DMS114 treated with DMSO at 0.1 percent for 48 hours (cell line): ENCODE data around the gene ST3GAL4.
"Not testable (repeated sequence)": the region's sequence is repeated elsewhere in the genome, so short reads cannot be mapped to it uniquely, and the experiment has no call there.

Experiments
- DNase-seq: peaks from one replicate; lab custom pipeline; 2025; ENCODE audit not compliant: unreplicated experiment; lab: John Stamatoyannopoulos, UW

The ST3GAL4 gene

DNA sequence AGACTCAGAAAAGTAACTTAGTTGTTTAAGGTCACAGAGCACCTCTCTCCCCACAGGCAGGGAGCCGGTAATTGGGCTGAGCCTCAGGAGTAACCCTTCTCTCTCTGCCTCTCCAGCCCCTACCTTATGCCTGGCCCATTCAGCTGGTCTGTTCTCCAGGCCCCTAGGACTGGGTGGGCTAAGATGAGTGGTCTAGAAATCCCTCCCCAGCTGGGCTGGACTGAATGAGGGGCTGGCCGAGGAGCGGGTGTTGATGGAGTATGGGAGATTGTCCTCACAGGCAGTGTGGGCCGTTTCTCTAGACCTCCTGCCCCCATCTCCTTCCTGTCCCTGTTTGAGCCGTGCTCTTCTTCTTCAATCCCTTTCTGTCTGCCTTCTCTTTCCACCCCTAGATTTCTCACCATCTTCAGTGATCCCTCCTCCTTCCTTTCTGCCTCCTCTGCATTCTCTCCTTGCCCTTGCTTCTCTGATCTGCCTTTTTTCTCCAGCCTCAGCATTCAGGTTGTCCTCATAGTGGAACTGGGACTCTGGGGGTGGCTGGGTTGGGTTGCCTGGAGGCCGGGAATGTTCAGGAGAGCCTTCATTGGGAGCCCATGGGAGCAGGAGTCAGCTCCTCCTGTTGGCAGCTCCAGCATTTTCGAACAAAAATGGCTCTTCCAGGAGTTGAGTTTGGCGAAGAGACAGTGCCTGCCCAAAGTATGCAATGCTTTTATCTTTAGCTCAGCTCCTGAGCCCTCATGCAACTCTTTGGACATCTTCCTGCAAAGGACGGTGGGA is 7.6 kb downstream of the ST3GAL4 start:
- DNase-seq, result no peak

DNA sequence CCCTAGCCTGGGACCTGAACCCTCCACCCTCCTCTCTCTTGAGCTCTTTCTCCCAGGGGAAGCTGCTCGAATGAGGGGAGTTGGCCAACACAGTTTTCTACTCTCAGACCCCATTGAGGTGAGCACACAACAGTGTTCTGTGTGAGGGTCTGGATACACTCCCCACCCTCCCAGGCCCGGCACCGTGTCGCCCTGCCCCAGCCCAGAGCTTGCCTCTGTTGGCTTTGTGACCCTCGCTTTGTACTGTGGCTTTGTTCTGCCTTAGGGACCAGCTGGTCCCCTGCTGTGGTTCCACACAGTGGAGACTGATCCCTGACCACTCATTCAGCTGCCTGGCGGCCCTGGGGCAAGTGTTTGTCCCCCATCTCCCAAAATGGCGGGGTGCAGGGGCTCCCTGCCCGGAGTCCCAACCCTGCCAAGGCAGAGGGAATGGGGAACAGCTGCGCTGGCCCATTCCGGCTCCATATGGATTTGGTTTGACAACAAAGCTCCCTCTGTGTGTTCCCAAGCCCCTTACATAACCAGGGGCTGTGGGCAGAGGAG is 8.3 kb downstream of the ST3GAL4 start:
- DNase-seq, result no peak

DNA sequence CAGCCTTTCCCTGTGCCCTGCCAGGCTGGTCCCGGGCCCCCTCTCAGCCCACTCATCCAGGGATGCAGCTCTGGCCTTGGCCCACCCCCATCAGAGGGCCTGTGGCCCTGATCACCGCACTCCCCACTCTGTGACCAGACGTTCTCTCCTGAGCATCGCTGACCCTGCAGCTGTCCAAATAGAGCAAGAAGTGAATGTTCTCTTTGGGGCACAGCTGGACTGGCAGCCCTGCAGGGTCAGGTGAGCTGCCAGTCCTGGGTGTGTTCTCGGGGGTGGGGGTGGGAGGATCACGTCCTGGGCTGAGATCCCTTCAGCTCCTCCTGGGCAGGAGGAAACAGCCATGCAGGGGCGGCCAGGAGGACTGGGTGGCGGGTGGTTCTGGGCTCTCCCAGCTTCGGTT is 9.2 kb downstream of the ST3GAL4 start:
- not testable (repeated sequence) for DNase-seq

DNA sequence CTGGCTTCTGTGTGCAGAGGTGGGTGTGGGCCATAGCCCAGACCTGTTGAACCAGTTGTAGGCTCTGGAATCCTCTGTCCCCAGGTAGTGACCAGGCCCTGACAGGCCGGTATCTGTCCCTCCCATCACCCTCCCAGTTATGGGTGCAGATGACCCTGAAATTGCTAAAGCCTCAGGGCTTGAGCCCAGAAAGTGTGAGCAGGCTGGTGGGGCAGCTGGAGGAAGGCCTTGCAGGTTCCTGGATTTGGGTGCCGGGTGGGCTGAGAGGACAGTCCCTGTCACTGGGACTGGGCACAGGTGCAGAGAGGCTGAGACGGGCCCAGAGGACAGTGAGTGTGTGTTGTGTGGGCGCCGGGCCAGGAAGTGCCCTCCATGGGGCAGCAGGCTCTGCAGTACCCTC is 10.0 kb downstream of the ST3GAL4 start:
- DNase-seq, result not testable (repeated sequence)

DNA sequence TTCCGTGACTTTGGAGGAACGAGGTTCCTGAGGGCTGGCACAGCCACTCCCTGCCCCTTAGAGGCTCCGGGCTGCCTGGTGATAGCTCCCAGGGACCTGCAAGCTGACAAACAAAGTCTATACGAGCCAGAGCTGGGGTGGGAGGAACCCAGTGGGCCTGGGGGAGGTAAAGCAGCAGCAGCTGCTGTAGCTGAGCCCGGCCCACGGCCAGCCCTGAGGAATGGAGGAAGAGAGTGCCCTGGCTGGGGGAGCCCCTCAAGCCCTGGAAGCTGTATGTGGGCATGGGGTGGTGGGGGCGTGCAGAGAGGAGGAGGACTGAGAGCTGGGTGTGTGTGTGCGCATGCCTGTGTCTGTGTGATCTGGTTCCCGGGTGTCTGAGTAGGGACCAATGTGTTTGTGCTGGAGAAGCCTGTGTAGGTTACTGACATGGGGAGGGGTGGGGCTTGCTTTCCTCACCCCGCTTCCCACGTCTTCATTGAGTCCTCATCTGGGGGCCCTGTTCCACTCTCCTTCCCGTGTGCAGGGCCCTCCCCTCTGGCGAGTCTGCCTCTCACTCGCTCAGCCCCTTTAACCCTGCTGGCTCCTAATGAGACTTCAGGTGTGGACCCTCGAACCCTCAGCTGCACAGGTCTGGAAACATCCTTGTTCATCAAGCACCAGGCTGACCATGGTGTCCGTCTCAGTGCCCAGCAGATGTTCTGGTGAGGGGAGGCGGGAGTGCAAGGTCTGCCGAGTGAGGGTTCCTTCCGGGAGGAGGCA is 10.8 kb downstream of the ST3GAL4 start:
- no peak for DNase-seq

DNA sequence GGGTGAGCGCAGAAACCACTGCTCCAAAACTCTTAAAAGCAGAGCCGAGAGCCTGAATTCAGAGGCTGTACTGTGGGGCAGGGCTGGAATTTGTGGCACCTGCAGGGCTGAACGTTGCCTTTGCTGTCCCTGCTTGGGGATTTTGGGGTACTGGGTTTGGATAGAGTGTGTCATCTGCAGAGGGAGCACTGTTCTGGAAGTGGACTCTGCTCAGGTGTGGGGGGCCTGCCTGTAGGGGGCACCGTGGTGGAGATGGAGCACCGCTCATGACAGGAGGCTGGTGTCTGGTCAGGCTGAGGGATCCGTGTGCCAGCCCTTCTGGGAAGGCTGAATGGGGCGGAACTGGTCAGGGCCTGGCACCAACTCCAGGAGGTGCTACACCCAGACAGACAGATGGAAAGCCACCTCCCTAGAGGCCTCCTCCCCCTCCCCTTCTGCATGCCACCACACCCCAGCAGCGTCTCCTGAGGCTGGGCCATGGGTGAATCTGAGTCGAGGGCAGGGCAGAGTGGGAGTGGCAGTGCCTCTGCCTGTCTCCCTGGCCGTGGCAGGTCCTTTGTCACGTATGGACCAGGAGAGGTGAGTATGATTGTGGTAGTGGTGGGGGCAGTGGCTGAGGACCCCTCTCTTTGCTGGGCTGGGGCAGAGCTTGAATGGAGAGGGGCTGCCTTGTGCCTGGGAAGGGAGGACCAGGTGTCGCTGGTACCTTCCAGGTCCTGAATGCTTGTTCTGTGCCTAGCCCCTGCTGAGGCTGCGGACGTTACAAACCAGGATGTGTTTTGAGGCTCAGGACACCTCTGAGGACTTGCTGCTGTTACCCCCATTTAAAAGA is 11.6 kb downstream of the ST3GAL4 start:
- not testable (repeated sequence) for DNase-seq

DNA sequence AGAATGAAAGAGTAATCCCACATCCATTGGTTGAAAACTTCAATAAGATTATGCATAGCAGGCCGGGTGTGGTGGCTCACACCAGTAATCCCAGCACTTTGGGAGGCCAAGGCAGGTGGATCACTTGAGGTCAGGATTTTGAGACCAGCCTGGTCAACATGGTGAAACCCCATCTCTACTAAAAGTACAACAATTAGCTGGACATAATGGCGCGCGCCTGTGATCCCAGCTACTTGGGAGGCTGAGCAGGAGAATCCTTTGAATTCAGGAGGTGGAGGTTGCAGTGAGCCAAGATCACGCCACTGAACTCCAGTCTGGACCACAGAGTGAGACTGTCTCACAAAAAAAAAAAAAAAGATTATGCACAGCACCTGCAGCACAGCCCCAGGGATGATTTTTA is 12.3 kb downstream of the ST3GAL4 start:
- DNase-seq, result not testable (repeated sequence)

DNA sequence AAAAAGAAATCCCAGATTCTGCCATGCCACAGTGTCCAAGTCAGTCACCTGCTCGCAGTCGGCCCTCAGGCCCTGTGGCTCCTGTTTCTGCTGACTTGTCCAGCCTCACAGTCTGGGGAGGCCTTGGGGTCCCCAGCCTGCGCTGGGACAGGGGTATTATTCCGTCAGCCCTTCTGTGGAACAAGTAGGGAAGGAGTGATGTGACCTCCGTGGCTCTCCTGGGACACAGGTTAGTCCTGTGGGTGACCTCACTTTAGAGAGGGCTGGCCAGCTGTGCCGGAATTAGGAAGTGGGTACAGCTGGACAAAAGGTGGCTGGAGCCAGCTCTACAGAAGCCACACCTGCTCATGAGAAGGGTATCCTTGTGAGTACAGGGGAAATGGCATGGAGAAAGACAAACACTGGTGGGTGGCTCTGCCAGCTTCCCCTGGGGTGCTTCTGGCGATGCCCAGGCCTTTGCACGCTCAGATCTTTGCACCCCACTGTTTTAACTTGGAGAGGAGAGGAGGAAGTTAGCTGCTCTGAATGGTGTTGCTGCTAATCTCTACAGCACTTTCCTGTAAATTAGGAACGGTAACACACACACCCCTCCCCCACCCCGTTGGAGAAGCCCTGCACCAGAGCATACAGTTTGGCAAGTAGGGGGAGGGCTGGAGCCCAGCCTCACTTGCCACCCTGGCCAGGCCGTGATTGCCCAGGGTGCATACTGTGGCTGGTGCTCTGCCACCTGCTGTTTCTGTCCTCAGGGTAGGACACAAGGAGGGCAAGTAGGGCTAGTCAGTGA is 13.0 kb downstream of the ST3GAL4 start:
- not testable (repeated sequence) for DNase-seq

DNA sequence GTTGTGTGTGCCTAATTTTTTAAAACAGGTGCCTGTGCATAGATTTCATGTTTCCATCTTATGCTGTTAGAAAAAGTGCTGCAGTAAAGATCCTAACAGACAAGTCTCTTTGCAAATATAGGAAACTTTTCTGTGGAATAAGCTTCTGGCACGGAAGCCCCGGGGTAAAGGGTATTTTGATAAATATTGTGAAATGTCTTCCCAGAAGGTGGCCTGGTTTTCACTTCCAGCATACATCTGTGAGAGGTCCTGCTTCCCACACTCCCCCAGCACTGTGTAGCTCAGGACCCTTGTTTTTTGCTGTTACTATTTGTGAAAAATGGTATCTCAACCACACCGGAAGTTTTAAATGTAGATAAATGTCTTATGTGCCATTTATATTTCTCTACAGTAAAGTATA is 14.5 kb downstream of the ST3GAL4 start:
- DNase-seq, result no peak

DNA sequence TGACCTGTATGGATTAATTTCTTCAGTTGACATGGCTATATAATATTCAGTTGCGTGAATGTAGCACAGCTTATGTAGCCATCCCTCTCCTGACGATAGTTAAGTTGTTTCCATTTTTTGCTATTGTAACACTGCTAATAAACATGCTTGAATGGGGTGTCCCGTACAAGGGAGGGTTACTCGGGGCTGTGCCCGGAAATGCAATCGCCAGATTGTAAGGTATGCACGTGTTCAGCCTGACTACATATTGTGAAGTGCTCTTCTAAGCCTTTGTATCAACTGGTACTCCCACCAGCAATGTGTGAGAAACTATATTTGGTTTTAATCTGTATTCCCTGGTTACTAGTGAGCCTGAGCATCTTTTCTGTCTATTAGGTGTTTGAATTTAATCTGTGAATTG is 16.1 kb downstream of the ST3GAL4 start:
- no peak for DNase-seq

DNA sequence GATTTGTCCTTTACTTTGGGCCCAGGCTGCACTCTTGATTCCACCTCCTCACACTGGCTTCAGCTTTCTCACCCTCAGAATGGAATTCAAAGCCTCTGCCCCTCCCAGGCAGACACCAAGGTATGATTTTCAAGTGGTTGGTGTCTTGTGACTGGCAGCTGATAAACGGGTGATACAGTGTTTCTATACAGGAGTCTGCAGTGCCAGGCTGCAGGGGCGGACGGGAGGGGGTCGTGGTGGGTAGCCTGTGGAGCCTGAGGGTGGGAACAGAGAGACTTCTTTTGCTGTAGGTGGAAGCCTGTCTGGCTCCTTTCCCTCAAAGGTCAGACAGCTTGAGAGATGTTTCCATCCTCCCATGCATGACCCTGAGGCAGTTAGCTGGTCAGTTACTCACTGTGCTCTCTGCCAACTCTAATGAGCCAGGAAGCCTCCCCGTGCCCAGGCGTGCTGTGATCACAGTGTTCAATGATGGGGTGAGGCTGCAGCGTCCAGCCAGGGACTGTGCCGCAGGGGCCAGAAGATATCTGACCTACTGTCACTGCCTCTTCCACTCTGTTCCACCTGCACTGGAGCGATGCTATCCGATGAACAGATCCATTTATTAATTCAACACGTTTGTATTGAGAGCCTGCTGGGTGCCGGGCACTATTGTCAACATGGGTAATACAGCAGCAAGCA is 18.0 kb downstream of the ST3GAL4 start:
- not testable (repeated sequence) for DNase-seq

DNA sequence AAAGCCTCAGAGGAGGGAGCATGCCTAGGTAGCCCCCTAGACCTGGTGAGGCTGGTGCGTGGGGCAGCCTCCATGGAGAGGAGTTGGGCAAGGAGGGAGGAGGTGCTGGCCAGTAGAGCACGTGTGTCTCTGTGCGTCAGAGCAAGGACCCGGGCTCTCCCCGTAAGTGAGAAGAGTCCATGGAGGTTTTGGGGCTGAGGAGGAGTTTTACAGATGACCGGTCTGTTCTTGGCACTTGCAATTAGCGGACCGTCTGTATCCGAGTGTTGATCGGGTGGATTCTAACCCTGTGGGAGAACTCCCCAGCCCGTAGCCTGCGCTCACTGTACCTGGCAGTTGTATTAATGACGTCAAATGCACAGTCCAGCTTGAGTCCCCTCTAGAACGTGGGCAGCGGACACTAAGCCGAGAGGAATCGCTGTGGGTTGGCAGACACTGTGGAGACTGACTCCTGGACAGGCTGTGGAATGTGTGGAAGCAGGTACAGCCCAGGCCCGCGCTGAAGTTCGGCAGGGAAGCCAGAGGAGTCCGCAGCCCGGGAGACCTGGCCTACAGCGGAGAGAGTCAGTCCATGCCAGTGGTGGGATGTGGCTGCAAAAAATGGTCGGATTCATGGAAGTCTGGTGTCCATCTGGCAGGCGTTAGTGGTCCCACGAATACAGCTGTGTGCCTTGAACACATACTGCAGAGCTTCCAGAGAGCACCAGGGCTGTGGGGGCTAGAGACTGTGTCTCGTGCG is 19.2 kb downstream of the ST3GAL4 start:
- not testable (repeated sequence) for DNase-seq

DNA sequence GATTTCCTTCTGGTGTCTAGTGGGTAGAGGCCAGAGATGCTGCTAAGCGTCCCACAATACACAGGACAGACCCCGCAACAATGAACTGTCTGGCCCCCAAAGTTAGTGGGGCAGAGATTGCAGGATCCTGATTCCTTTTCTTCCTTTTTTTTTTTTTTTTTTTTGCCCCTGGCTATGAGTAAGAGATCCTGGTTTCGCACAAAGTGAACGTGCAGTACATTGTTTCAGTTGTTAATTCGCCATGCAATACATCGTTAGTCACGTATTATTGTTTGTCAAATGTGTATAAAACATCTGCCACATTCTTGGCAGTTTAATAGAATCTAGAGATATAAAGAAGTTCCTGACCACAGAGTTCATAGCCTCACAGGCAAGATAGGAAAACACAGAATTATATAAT is 20.2 kb downstream of the ST3GAL4 start:
- DNase-seq, result no peak

DNA sequence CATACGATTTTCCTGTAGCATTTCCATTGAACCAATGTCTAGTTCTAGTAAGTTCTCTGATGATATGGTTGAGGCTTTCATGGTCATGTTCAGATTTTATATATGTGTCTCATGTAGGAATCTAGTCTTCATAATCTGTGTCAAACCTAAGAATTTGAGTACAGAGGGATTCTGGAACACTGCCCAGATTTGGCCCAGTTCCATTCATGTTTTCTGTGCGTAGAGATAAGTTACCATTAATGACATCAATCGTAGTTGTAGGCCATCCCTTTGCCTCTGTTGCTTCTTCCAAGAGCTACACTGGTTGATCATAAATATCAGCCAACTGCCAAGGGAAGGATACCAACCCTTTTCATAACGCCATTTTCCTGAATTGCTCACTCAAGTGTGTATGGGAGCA is 23.3 kb downstream of the ST3GAL4 start:
- no peak for DNase-seq

DNA sequence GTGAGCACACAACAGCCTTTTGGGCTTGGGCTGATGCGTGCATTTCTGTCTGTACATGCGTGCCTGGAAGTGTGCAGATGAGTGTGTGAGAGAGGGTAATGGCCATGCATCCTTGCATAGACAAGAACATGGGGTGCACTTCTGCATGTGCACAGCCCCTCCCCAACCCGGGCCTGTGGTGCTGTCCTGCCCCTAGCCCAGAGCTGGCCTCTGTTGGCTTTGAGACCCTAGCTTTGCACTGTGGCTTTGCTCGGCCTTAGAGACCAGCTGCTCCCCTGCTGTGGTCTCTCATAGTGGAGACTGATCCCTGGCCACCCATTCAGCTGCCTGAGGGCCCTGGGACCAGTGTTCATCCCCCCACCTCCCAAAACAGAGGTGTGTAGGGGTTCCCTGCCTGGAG is 25.4 kb downstream of the ST3GAL4 start:
- DNase-seq, result no peak

DNA sequence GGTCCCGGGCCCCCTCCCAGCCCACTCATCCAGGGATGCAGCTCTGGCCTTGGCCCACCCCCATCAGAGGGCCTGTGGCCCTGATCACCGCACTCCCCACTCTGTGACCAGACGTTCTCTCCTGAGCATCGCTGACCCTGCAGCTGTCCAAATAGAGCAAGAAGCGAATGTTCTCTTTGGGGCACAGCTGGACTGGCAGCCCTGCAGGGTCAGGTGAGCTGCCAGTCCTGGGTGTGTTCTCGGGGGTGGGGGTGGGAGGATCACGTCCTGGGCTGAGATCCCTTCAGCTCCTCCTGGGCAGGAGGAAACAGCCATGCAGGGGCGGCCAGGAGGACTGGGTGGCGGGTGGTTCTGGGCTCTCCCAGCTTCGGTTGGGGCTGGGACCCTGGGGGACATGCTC is 26.5 kb downstream of the ST3GAL4 start:
- DNase-seq, result not testable (repeated sequence)

DNA sequence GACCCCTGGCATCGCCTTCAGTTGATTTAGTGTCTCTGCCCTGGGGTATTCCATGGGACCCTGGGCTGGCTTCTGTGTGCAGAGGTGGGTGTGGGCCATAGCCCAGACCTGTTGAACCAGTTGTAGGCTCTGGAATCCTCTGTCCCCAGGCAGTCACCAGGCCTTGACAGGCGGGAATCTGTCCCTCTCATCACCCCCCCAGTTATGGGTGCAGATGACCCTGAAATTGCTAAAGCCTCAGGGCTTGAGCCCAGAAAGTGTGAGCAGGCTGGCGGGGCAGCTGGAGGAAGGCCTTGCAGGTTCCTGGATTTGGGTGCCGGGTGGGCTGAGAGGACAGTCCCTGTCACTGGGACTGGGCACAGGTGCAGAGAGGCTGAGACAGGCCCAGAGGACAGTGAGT is 27.2 kb downstream of the ST3GAL4 start:
- not testable (repeated sequence) for DNase-seq

DNA sequence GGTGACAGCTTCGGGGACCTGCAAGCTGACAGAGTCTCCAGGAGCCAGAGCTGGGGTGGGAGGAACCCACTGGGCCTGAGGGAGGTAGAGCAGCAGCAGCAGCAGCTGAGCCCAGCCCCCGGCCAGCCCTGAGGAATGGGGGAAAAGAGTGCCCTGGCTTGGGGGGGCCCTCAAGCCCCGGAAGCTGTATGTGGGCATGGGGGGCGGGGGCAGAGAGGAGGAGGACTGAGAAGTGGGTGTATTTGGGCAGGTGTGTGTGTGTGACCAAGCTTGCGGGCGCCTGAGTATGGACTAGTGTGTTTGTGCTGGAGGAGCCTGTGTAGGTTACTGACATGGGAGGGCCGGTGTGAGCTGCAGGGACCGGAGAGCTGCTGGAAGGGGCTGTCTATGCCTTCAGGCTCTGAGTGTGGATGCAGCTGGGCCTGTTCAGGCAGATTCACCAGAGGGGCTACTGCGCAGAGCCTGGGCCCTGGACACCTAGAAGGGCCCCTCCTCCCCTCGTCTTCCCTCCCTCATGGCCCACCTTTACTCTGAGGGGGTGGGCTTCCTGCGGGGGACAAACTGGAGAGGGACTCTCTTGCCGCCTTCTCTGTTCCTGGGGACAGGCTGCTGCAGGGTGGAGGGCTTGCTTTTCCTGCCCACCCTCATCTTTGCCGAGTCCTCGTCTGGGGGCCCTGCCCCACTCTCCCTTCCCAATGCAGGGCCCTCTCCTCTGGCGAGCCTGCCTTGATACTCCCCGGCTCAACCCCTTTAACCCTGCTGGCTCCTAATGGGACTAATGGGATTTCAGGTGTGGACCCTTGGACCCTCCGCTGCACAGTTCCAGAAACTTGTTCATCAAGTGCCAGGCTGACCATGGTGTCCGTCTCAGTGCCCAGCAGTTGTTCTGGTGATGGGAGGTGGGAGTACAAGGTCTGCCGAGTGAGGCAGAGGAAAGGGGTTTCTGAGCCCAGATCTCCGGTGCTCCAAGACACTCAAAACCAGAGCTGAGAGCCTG is 28.2 kb downstream of the ST3GAL4 start:
- no peak for DNase-seq
